H1 (cell line): Measurements from ENCODE around the gene EMX1. TPM values are rescaled to one million over a fixed set of nuclear protein-coding genes. Genes with fewer than 3 reads are reported as not detected.

Experiments used
- CTCF ChIA-PET: fragments of 300-600 bp; sonication (Branson Sonifier 250); formaldehyde crosslinking; loops from one replicate; lab custom pipeline; 2021; ENCODE audit not compliant: partially characterized antibody; lab: Charles Lee
- POLR2A ChIA-PET: fragments of 300-600 bp; sonication (Branson Sonifier 250); formaldehyde crosslinking; loops from one replicate; lab custom pipeline; 2021; ENCODE audit warnings: inconsistent platforms; ENCODE audit not compliant: partially characterized antibody; lab: Charles Lee
- DNase-seq, 2 experiments: peaks; one replicate each; pipeline versions ENCODE4 v3.0.0 to v3.0.0-alpha.2; 2010 to 2022; ENCODE audit warnings: low spot score in 2 of 2, low read depth in 1 of 2, mixed read lengths in 1 of 2
- FAIRE-seq: peaks from 2 replicates; lab custom pipeline; 2011; peaks lifted over from hg19 to GRCh38; lab: Jason Lieb, UNC
- H2AFZ ChIP-seq: 2 replicates; pipeline ENCODE4 v1.8.1; 2012; ENCODE audit warnings: low read length, inconsistent platforms
- H2AK5ac ChIP-seq: 2 replicates; pipeline ENCODE4 v1.6.1; 2013; ENCODE audit warnings: low read depth, low read length
- H2BK120ac ChIP-seq: replicated peaks from 2 replicates; pipeline ENCODE3; 2013; ENCODE audit warnings: low read depth, low read length, inconsistent platforms
- H2BK12ac ChIP-seq: 2 replicates; pipeline ENCODE4 v1.6.1; 2013; ENCODE audit warnings: low read depth, low read length
- H2BK15ac ChIP-seq: 2 replicates; pipeline ENCODE4 v1.6.1; 2013; ENCODE audit warnings: low read length
- H2BK20ac ChIP-seq: 2 replicates; pipeline ENCODE4 v1.6.1; 2013; ENCODE audit warnings: low read length
- H2BK5ac ChIP-seq: 2 replicates; pipeline ENCODE4 v1.6.1; 2013; ENCODE audit warnings: low read depth, low read length
- H3K14ac ChIP-seq: 2 replicates; pipeline ENCODE4 v1.6.1; 2013; ENCODE audit warnings: inconsistent platforms; ENCODE audit not compliant: insufficient read length
- H3K18ac ChIP-seq: 2 replicates; pipeline ENCODE4 v1.6.1; 2013; ENCODE audit warnings: low read length; ENCODE audit errors: extremely low read depth
- H3K23ac ChIP-seq: 2 replicates; pipeline ENCODE4 v1.6.1; 2013; ENCODE audit warnings: inconsistent platforms; ENCODE audit not compliant: insufficient read length
- H3K23me2 ChIP-seq: 2 replicates; pipeline ENCODE4 v1.6.1; 2013; ENCODE audit warnings: low read depth, low read length
- H3K27ac ChIP-seq: 2 replicates; pipeline ENCODE4 v1.6.1; 2011; ENCODE audit warnings: low read depth, low read length, inconsistent platforms
- H3K27me3 ChIP-seq, 4 experiments: replicated peaks in 1 of 4; 1 replicate in 1 of 4; 2 replicates in 3 of 4; pipeline versions ENCODE4 v1.6.1 to v1.8.1; 2011 to 2013; ENCODE audit warnings: low read length in 3 of 4, mild to moderate bottlenecking in 3 of 4, inconsistent platforms in 2 of 4, mixed read lengths in 2 of 4, moderate library complexity in 1 of 4; ENCODE audit not compliant: control insufficient read depth in 3 of 4, insufficient read depth in 3 of 4; ENCODE audit errors: extremely low read depth in 1 of 4
- H3K36me3 ChIP-seq, 4 experiments: 2 replicates each; pipeline versions ENCODE4 v1.6.1 to v1.8.1; 2011 to 2013; ENCODE audit warnings: mild to moderate bottlenecking in 4 of 4, low read length in 3 of 4, moderate library complexity in 2 of 4, control low read depth in 1 of 4, inconsistent platforms in 1 of 4; ENCODE audit not compliant: insufficient read depth in 4 of 4, control insufficient read depth in 2 of 4
- H3K4ac ChIP-seq: replicated peaks from 2 replicates; pipeline ENCODE3; 2013; ENCODE audit warnings: low read length, low read depth, mixed read lengths, inconsistent platforms; ENCODE audit not compliant: insufficient read length
- H3K4me1 ChIP-seq, 4 experiments: replicated peaks in 1 of 4; 1 replicate in 1 of 4; 2 replicates in 3 of 4; pipeline versions ENCODE4 v1.6.1 to v1.8.1; 2011 to 2013; ENCODE audit warnings: low read length in 3 of 4, inconsistent platforms in 2 of 4, mixed read lengths in 1 of 4; ENCODE audit not compliant: insufficient read depth in 4 of 4, control insufficient read depth in 3 of 4
- H3K4me2 ChIP-seq, 2 experiments: 2 replicates each; pipeline versions ENCODE4 v1.6.1 to v1.8.1; 2011 to 2013; ENCODE audit warnings: low read depth in 2 of 2, low read length in 2 of 2, control low read depth in 1 of 2, inconsistent platforms in 1 of 2, mild to moderate bottlenecking in 1 of 2; ENCODE audit not compliant: insufficient read depth in 1 of 2
- H3K4me3 ChIP-seq, 4 experiments: fragments of 200-600, 300-600 bp in 1 of 4; sonication (generic), shearing (Covaris generic), sonication (Bioruptor Twin) in 1 of 4; 2 replicates each; pipeline versions ENCODE4 v1.5.1 to v1.8.1; 2011 to 2016; ENCODE audit warnings: low read length in 4 of 4, low read depth in 3 of 4, control low read depth in 2 of 4, inconsistent platforms in 2 of 4, mild to moderate bottlenecking in 2 of 4, mixed read lengths in 1 of 4, moderate library complexity in 1 of 4; ENCODE audit not compliant: insufficient read depth in 2 of 4; ENCODE audit errors: extremely low read depth in 1 of 4
- H3K56ac ChIP-seq: replicated peaks from 2 replicates; pipeline ENCODE3; 2013; ENCODE audit warnings: low read depth, mild to moderate bottlenecking, mixed read lengths, low read length, inconsistent platforms; ENCODE audit not compliant: insufficient read length
- H3K79me1 ChIP-seq: 2 replicates; pipeline ENCODE4 v1.6.1; 2013; ENCODE audit warnings: low read depth, low read length, control low read depth
- H3K79me2 ChIP-seq, 2 experiments: 2 replicates each; pipeline versions ENCODE4 v1.6.1 to v1.8.1; 2012 to 2013; ENCODE audit warnings: low read length in 2 of 2, mild to moderate bottlenecking in 2 of 2, inconsistent platforms in 1 of 2; ENCODE audit not compliant: insufficient read depth in 2 of 2, control insufficient read depth in 1 of 2
- H3K9ac ChIP-seq, 4 experiments: replicated peaks in 1 of 4; 1 replicate in 1 of 4; 2 replicates in 3 of 4; pipeline versions ENCODE4 v1.6.1 to v1.8.1; 2011 to 2013; ENCODE audit warnings: low read depth in 3 of 4, low read length in 3 of 4, control low read depth in 2 of 4, mild to moderate bottlenecking in 2 of 4, moderate library complexity in 2 of 4, inconsistent platforms in 1 of 4; ENCODE audit errors: extremely low read depth in 1 of 4
- H3K9me3 ChIP-seq, 2 experiments: 2 replicates each; pipeline versions ENCODE4 v1.6.1 to v1.8.1; 2012 to 2013; ENCODE audit warnings: mild to moderate bottlenecking in 2 of 2, moderate library complexity in 2 of 2, control low read depth in 1 of 2, inconsistent platforms in 1 of 2, low read depth in 1 of 2, low read length in 1 of 2, mixed read lengths in 1 of 2; ENCODE audit not compliant: insufficient read depth in 2 of 2
- H4K20me1 ChIP-seq, 2 experiments: replicated peaks in 1 of 2; 2 replicates each; pipeline versions ENCODE3 to v1.8.1; 2011 to 2013; ENCODE audit warnings: inconsistent platforms in 2 of 2, low read length in 2 of 2, mild to moderate bottlenecking in 1 of 2; ENCODE audit not compliant: insufficient read depth in 2 of 2, control insufficient read depth in 1 of 2
- H4K5ac ChIP-seq: 2 replicates; pipeline ENCODE4 v1.6.1; 2013; ENCODE audit warnings: low read length, low read depth, mixed read lengths, inconsistent platforms; ENCODE audit not compliant: insufficient read length
- H4K8ac ChIP-seq: 2 replicates; pipeline ENCODE4 v1.8.0; 2013; ENCODE audit warnings: mild to moderate bottlenecking, moderate library complexity, low read length, inconsistent platforms; ENCODE audit not compliant: insufficient read depth; ENCODE audit errors: extremely low read depth
- H4K91ac ChIP-seq: replicated peaks from 2 replicates; pipeline ENCODE3; 2013; ENCODE audit warnings: low read length, mixed read lengths, inconsistent platforms; ENCODE audit not compliant: insufficient read length
- ZNF274 ChIP-seq: IDR thresholded peaks from 2 replicates; pipeline ENCODE4 v1.7.0; 2012; ENCODE audit warnings: low read length, borderline replicate concordance; ENCODE audit errors: extremely low read depth
- WGBS, 2 experiments: shearing (Covaris generic) in 1 of 2; methylation state at CpG; one replicate each; pipeline versions ENCODE4 v1.1.6 to v1.1.7; 2013 to 2015; ENCODE audit warnings: low lambda C conversion rate in 2 of 2, mixed read lengths in 2 of 2, inconsistent platforms in 1 of 2, low coverage in 1 of 2, missing lambda C conversion rate in 1 of 2; ENCODE audit not compliant: insufficient replicate concordance in 2 of 2, insufficient coverage in 1 of 2, insufficient read length in 1 of 2; ENCODE audit errors: extremely low coverage in 1 of 2, missing lambda C conversion rate in 1 of 2; 5-methylcytosine and 5-hydroxymethylcytosine counted together
- polyA plus RNA-seq, 7 experiments: library from polyadenylated mRNA; depleted of rRNA in 3 of 7; stranded (reverse) in 5 of 7; unstranded in 2 of 7; fragments of >200 nt in 5 of 7; fragments of 200-250 nt in 2 of 7; gene quantifications; 1 replicate in 5 of 7; 2 replicates in 1 of 7; 4 replicates in 1 of 7; pipeline versions ENCODE4 v1.2.1 to v1.2.3, GENCODE V29; 2011 to 2013; ENCODE audit warnings: missing spikeins in 2 of 7, mixed read lengths in 2 of 7
- total RNA-seq: library from RNA; stranded (reverse); fragmentation: NEBNext Ultra II Directional; extraction: Animal tissue kit (Norgen Biotek cat#: 25700); gene quantifications from 2 replicates; pipeline ENCODE4 v1.2.1, GENCODE V29; 2021

Gene EMX1
- total and polyA plus RNA-seq, 2 of the 8 experiments (the other 6 are each of a cell fraction or from before 2014, with no cell fraction given) = 2.4 to 4.9 TPM

- no peak overlapping the region for H2BK5ac ChIP-seq
- 0 out of 4 replicates have a peak overlapping the region, but pooled peaks of 1 of the 2 experiments have one; percentile 15 for H3K4me2 ChIP-seq
- H2BK120ac ChIP-seq = no peak overlapping the region
- WGBS, 2 experiments = 69% methylated on average over 6 of the region's 6 CpGs; no CpG with 5 or more reads in 1 of the 2 experiments
- no peak overlapping the region for H4K5ac ChIP-seq
- no peak overlapping the region for H4K8ac ChIP-seq
- H3K9me3 ChIP-seq = peaks cover 0 to 4% of the 10 kb centered on the region in 2 experiments; a peak in 1 of 4 replicates
- no peaks in the 10 kb centered on the region for H3K79me1 ChIP-seq
- peaks cover 6 to 25% (median 11%) of the 10 kb centered on the region in 4 experiments for H3K4me1 ChIP-seq
- CTCF ChIA-PET = interaction anchor here (0.9 to 24.3 kb wide), 17 partner anchors 10 to 250 kb away, joined by 3 to 497 read pairs (median 5); partner anchors contain the start of genes EMX1 and SPR
- peaks cover 0 to 2% (median 0%) of the 10 kb centered on the region in 4 experiments; a peak in 1 of 8 replicates for H3K36me3 ChIP-seq
- no peak overlapping the region for H2AFZ ChIP-seq
- no peak overlapping the region for H2BK12ac ChIP-seq
- H3K23ac ChIP-seq = no peak overlapping the region
- no peak overlapping the region for H3K56ac ChIP-seq
- peaks cover 7% of the 10 kb centered on the region; the same call in 1 of the 2 replicates for H3K23me2 ChIP-seq
- FAIRE-seq = no peak
- H3K79me2 ChIP-seq = no peaks in the 10 kb centered on the region
- H2BK20ac ChIP-seq = no peak overlapping the region
- H3K27ac ChIP-seq = no peak overlapping the region
- no peak overlapping the region for H4K91ac ChIP-seq
- no peak for TF ChIP-seq ZNF274
- TF ChIP-seq, all 59 proteins: peak for 0
- H3K4ac ChIP-seq = no peak overlapping the region
- H3K27me3 ChIP-seq = peaks cover 67 to 87% (median 81%) of the 10 kb centered on the region in 4 experiments
- H2AK5ac ChIP-seq = no peak overlapping the region
- no peak overlapping the region for H2BK15ac ChIP-seq
- no peak for DNase-seq
- no peak overlapping the region for H3K18ac ChIP-seq
- H4K20me1 ChIP-seq = peaks cover 4 to 16% of the 10 kb centered on the region in 2 experiments
- no peak overlapping the region for H3K9ac ChIP-seq
- no peak overlapping the region for H3K4me3 ChIP-seq
- no peak overlapping the region for H3K14ac ChIP-seq
- POLR2A ChIA-PET = interaction anchor here (0.8 to 3.2 kb wide), 8 partner anchors 9 to 145 kb away, joined by 3 to 18 read pairs (median 4); partner anchors contain the start of genes EMX1 and SFXN5
Observed at GRCh38 chr2:72926811-72927465, 9.6 kb downstream of the EMX1 start.
